OCI-M1 (cell line): ENCODE results near the gene TLE3.
A peak's percentile ranks its signal among the peaks of the same experiment; 100 is the strongest.

Experiments used
- DNase-seq: peaks from one replicate; lab custom pipeline; 2025; lab: John Stamatoyannopoulos, UW

TLE3 gene

DNA sequence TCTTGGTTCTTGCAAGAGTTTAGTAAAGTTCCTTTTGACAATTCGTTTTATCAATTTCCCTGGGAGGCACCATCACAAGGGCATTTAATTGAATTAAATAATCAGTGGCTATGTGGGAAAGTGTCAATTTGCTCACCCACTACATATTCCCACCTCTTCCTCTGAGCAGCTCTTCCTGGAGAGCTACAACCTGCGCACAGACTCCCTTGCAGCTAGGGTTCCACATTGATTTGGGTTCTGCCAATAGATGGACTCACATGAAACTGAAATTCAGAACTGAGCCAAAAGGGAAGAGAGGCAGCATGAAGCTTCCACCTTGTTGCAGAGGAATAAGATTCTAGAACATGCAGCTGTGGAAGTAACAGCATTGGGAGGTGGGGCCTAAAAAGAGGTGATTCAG lies 94.8 kb downstream of the TLE3 start:
- no peak for DNase-seq

DNA sequence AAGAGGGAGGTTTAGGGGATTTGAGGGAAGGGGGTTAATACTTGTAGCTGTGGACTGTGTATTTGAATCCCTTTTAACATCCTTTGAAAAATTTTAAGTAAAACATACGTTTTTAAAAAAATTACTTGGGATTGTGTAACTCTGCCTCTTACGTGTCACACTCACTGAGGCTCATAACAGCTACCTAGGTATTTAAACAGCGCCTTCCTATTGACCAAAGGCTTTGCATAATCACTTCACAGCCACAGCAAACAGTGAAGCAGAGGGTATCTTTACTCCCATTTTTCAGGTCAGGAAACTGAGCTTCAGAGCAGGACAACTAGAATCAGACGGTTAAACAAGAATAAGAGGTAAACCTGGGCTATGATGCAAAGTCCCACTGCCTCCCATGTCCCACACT lies 95.9 kb downstream of the TLE3 start:
- DNase-seq, result no peak

DNA sequence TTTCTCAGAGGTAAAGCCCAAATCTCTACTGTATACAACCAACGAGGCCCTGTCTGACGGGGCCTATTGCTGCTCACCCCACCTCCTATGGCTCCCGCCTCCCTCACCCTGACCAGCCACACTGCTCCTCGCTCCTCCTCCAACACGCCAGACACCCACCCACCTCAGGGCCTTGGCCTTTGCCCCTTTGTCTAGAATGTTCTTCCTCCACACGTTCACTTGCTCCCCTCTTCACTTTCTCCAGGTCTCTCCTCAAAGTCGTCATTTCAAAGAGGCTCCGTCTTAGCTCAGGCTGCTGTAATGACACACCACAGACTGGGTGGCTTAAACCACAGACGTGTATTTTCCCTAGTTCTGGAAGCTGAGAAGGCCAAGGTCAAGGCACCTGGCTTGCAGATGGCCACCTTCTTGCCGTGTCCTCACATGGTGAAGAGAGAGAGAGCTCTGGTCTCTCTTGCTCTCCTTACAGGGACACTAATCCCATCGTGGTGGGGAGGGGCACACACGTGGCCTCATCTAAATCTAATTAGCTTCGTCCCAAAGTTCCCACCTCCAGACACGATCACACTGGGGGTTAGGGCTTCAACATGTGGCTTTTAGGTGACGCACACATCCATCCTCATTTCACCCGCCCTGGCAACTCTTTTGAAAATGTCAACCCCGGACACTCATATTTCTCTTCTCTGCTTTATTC lies 98.2 kb downstream of the TLE3 start:
- DNase-seq, result no peak

DNA sequence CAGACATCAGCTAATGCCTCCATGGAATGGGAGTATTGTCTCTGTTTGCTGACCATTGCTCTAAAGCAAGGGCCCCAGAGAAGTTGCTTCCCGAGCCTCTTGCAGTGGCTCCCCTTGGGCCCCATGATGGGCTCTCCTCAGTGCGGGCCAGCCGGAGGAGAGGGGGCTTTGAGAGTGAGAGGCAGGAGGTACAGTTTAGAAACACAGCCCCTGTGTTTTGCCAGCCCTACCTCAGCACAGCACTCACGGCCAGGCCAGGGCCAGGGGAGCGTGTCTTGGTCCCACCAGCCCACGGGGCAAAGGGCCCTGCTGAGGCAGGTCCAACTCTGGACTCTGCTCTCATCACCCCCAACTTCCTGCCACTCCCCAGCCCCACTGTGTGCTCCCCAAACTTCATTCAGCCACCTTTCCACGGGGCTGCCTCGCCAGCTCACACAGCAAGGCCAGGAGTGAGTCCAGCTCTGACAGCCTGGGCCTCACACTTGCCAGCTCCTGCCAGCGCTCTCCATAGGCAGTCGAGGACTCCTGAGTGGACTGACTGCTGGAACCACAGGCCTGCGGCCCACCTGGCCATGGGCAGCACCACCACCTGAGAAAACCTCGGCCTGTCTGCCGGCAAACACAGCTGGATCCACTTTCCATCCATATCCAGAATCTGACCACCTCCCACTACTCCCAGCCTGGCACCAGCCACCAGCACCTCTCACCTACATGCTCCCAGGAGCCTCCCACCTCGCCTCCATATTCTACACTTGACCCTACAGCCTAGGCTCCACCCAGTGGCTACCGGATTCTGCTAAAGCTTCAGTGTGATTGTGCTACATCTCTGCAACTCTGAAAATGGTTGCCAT lies 99.0 kb downstream of the TLE3 start:
- DNase-seq, result no peak

DNA sequence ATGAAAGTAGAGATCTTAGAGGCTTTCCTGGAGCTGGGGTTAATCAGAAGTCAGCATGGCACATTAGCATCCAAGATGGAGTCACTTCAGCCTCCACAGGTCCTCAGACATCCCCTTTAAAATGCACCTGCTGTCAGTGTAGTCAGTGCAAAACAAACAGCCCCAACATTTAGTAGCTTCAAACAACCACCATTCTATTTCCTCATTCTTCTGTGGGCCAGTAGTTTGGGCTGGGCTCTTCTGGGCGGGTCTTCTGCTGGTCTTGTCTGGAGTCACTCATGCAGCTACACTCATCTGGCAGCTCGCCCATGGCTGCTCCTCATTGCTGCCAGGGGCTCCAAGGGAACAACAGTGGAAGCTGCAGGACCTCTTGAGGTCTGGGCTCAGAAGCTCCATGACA lies 99.9 kb downstream of the TLE3 start:
- DNase-seq, result peak; percentile 33
